Measurements from ENCODE around the gene ABCG4.

DNA sequence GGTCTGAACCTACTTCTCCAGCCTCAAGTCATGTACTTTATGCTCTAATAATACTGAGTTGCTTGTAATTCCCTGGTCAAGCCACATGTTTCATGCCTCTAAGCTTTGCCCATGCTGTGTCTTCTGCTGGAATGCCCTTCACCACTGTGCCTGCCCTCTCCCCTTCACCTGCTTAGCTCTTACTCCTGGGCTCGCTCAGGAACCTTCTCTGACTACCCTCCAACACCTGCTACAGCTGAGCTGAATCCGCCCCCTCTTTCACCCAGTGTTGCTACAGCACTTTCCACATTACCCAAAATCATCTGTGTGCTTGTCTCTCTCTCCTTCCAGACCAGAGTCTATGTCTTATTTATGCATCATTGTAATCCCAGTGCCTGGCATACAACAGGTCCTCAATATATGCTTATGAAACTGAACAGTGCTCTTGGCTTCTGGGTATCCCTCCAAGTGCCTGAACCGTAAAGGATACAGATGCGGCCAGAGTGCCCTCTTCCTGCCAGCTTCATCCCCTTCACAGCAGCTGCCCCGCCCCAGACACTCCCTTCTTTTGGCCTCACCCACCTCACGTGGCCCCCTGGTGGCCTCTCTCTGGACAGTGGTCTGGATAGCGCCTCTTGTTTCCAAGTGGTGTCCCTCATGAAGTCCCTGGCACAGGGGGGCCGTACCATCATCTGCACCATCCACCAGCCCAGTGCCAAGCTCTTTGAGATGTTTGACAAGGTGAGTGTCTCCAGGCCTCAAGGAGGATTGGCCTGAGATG, 7.1 kb downstream of the ABCG4 start:
- TF ChIP-seq EZH2 (IDR thresholded peaks at IDR 0.05; ENCODE audit: low read depth, low read length, severe bottlenecking) (no peak), TAF1 (IDR thresholded peaks at IDR 0.05; ENCODE audit: low read depth, low read length) (no peak), USF2 (IDR thresholded peaks at IDR 0.05; ENCODE audit: low read length) (no peak), MAX (IDR thresholded peaks at IDR 0.05) (no peak), GABPA (IDR thresholded peaks at IDR 0.05; ENCODE audit: borderline replicate concordance, insufficient read depth, low read length) (no peak), CHD1 (IDR thresholded peaks at IDR 0.05; ENCODE audit: low read depth, low read length) (no peak), SP1 (IDR thresholded peaks at IDR 0.05; ENCODE audit: low read depth, low read length) (no peak), POLR2A (IDR thresholded peaks at IDR 0.05; ENCODE audit: control extremely low read depth in 1 of 2, low read depth in 2 of 2, low read length in 2 of 2) (no peak), CEBPB (IDR thresholded peaks at IDR 0.05; ENCODE audit: low read depth, low read length) (no peak), ZNF274 (IDR thresholded peaks at IDR 0.05; ENCODE audit: borderline replicate concordance, extremely low read depth, low read length) (no peak), YY1 (IDR thresholded peaks at IDR 0.05; ENCODE audit: low read depth, low read length) (no peak)
- TF ChIP-seq, protein P1, sequence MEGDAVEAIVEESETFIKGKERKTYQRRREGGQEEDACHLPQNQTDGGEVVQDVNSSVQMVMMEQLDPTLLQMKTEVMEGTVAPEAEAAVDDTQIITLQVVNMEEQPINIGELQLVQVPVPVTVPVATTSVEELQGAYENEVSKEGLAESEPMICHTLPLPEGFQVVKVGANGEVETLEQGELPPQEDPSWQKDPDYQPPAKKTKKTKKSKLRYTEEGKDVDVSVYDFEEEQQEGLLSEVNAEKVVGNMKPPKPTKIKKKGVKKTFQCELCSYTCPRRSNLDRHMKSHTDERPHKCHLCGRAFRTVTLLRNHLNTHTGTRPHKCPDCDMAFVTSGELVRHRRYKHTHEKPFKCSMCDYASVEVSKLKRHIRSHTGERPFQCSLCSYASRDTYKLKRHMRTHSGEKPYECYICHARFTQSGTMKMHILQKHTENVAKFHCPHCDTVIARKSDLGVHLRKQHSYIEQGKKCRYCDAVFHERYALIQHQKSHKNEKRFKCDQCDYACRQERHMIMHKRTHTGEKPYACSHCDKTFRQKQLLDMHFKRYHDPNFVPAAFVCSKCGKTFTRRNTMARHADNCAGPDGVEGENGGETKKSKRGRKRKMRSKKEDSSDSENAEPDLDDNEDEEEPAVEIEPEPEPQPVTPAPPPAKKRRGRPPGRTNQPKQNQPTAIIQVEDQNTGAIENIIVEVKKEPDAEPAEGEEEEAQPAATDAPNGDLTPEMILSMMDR (IDR thresholded peaks at IDR 0.05; ENCODE audit: control extremely low read depth in 1 of 3, insufficient read depth in 1 of 3, low read depth in 1 of 3, low read length in 3 of 3), result peak; percentile 29 to 48 (median 33)
- TF ChIP-seq, protein P2, sequence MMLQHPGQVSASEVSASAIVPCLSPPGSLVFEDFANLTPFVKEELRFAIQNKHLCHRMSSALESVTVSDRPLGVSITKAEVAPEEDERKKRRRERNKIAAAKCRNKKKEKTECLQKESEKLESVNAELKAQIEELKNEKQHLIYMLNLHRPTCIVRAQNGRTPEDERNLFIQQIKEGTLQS (IDR thresholded peaks at IDR 0.05; ENCODE audit: insufficient read depth, low read depth, low read length), result no peak

All from H1 (cell line).